Measurements from ENCODE around the gene MAP3K6. TPM values are rescaled to one million over a fixed set of nuclear protein-coding genes. Genes with fewer than 3 reads are reported as not detected.
A peak's percentile ranks its signal among the peaks of the same experiment; 100 is the strongest.

The MAP3K6 gene
- total RNA-seq, 4 donors from 2014 or later: 82.2 to 122 (median 101) TPM

DNA sequence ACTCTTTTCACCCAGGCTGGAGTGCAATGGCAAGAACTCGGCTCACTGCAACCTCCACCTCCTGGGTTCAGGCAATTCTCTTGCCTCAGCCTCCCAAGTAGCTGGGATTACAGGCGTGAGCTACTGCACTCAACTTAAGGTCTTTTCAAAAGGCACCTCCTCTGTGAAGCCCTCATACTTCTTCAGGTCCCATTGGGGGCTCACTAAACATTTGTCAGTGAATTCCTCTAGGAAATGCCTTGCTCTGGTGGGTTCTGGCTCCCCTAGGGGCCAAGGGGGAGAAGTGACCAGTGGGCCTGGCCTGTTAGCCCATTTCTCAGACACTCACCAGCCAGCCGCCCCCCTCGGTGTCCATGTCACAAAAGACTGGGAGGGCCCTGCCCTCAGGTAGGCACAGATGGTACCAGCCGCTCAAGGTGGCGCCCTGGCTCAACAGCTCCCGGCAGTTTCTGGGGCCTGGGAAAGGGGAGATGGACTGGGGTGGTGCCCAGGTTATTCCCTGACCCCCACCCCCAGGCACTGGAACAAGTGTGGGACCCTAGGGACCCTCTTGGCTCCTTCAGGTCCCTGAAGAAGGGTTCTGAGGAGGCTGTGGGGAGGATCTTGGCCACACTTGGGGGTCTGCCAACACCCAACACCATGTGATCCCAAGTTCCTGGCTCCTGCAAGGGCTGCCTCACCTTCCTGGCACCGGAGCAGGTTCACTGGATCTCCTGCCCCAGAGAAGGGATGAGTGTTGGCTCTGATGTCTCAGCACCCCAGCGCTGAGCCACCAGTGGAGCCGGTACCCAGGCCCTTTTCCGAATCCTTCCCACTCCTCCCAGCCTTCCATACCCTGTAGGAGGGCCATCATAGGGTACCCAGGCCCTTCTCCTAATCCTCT is 6.3 kb upstream of the MAP3K6 start:
- no peaks in the 10 kb centered on the region for H3K27me3 ChIP-seq
- no peaks in the 10 kb centered on the region for H3K9me3 ChIP-seq
- DNase-seq (ENCODE audit: low spot score in 2 of 2): no peak
- H3K4me3 ChIP-seq: no peak overlapping the region
- H3K4me1 ChIP-seq: peaks cover 0 to 17% (median 6%) of the 10 kb centered on the region in 4 donors
- 85 to 90% methylated on average over 11 of the region's 11 CpGs for WGBS, 2 donors
- no peak overlapping the region for H3K27ac ChIP-seq
- no peaks in the 10 kb centered on the region for H3K36me3 ChIP-seq
- no peak for TF ChIP-seq EP300 (IDR thresholded peaks at IDR 0.05)
- TF ChIP-seq, protein P1, sequence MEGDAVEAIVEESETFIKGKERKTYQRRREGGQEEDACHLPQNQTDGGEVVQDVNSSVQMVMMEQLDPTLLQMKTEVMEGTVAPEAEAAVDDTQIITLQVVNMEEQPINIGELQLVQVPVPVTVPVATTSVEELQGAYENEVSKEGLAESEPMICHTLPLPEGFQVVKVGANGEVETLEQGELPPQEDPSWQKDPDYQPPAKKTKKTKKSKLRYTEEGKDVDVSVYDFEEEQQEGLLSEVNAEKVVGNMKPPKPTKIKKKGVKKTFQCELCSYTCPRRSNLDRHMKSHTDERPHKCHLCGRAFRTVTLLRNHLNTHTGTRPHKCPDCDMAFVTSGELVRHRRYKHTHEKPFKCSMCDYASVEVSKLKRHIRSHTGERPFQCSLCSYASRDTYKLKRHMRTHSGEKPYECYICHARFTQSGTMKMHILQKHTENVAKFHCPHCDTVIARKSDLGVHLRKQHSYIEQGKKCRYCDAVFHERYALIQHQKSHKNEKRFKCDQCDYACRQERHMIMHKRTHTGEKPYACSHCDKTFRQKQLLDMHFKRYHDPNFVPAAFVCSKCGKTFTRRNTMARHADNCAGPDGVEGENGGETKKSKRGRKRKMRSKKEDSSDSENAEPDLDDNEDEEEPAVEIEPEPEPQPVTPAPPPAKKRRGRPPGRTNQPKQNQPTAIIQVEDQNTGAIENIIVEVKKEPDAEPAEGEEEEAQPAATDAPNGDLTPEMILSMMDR (IDR thresholded peaks at IDR 0.05): no peak
- TF ChIP-seq POLR2A (IDR thresholded peaks at IDR 0.05): no peak

DNA sequence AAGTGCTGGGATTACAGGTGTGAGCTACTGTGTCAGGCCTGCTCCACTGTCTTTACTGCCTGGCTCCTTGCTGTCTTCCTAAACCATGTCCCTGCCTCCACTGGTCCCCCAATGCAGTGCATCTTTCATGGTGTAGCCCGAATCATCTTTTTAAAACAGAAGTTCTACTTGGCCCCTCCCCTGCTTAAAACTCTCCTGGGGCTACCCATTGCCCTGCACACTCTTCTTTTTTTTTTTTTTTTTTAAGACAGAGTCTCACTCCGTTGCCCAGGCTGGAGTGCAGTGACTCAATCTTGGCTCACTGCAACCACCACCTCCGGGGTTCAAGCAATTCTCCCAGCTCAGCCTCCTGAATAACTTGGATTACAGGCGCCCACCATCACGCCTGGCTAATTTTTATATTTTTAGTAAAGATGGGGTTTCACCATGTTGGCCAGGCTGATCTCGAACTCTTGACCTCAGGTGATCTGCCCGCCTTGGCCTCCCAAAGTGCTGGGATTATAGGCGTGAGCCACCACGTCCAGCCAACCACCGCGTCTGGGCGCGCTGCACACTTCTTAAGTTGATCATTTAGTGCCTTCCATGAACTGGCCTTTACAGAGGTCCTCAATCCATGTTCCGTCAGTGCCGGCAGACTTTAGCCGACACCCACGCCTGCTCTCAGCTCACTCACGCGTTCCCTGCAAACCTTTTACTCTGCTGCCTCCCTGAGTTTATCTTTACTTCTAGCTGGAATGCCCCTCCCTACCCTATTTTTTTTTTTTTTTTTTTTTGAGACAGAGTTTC is 5.5 kb upstream of the MAP3K6 start:
- WGBS, 2 donors: 82 to 86% methylated on average over 19 of the region's 19 CpGs
- H3K36me3 ChIP-seq: no peaks in the 10 kb centered on the region
- H3K27ac ChIP-seq: no peak overlapping the region
- DNase-seq (ENCODE audit: low spot score in 2 of 2): no peak
- H3K9me3 ChIP-seq: no peaks in the 10 kb centered on the region
- peaks cover 0 to 25% (median 15%) of the 10 kb centered on the region in 4 donors for H3K4me1 ChIP-seq
- H3K27me3 ChIP-seq: no peaks in the 10 kb centered on the region
- H3K4me3 ChIP-seq: no peak overlapping the region
- TF ChIP-seq EP300 (IDR thresholded peaks at IDR 0.05) (no peak), POLR2A (IDR thresholded peaks at IDR 0.05) (no peak)
- TF ChIP-seq, protein P1 (IDR thresholded peaks at IDR 0.05): no peak

DNA sequence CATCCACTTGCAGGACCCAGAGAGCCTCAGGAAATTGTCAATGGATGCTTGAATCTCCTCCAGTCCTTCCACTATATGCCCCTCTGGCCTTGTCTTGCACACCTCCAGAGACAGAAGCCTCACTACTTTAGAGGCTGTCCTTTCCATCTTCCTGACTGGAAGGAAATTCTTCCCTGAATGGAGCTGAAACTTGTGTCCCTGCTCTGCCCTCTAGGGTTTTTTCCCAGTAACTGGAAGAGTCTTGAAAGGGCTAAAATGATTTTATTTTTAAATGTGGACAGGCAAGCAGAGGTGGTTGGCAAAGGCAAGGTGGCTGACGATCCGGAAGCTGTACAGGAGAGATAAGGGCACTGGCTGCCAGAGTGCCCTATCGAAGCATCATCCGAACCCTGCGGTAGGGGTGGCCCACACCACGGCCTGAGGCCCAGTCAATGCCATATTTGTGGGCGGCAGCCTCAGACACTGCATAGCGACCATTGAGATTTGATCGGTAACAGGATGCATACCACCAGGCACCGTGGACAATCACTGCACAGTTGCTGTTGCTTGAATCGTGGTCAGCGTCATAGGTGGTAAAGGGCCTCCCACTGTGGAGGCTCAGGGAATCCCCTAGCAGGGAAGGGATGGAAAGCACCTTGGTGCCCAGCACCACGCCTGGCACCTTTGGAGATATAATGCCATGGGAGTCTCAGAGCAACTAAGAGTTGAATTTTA is 2.3 kb upstream of the MAP3K6 start:
- Histone ChIP-seq H3K4me3 (no peak overlapping the region), H3K27ac (peak overlapping the region in 3 of 4 donors; percentile 20 to 65 (median 36)), H3K9me3 (no peaks in the 10 kb centered on the region), H3K27me3 (no peaks in the 10 kb centered on the region), H3K4me1 (peaks cover 0 to 43% (median 32%) of the 10 kb centered on the region in 4 donors), H3K36me3 (peaks cover 0 to 8% (median 0%) of the 10 kb centered on the region in 3 donors)
- no peak for DNase-seq (ENCODE audit: low spot score in 2 of 2)
- WGBS, 2 donors: 68 to 81% methylated on average over 12 to 13 of the region's 13 CpGs
- TF ChIP-seq, protein P1 (IDR thresholded peaks at IDR 0.05): peak in 2 of 5 experiments; percentile 9 to 20
- no peak for TF ChIP-seq POLR2A (IDR thresholded peaks at IDR 0.05)

DNA sequence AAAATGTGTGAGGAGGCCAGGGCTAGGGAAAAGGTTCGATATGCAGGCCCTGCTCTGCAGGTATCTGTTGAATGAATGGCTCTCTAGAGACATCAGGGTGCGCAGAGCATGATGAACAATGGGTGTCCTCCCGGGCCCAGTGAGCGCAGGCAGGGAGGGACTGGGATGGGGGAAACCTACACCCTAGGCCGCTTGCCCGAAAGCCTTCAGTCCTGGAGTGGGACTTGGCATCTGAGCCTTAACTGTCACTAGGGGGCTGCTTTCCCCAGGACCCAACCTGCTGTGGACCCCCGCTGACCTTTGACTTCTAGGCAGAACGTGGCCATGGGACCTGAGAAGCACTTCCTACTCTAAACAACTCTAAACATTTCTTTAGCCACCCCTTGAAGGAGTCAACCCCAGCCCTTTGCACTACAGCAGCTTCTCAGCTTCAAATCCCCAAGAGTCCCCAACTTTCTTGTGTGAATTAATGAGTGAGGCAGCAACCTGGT is 444 bp upstream of the MAP3K6 start:
- 21 to 37% methylated on average over 8 of the region's 8 CpGs for WGBS, 2 donors
- Histone ChIP-seq H3K9me3 (no peaks in the 10 kb centered on the region), H3K27me3 (no peaks in the 10 kb centered on the region), H3K27ac (peak overlapping the region; percentile 95 to 100 (median 97)), H3K36me3 (peaks cover 0 to 26% (median 6%) of the 10 kb centered on the region in 3 donors), H3K4me3 (peak overlapping the region; percentile 66 to 82 (median 74)), H3K4me1 (peaks cover 0 to 52% (median 33%) of the 10 kb centered on the region in 4 donors)
- no peak for DNase-seq (ENCODE audit: low spot score in 2 of 2)
- TF ChIP-seq, protein P1 (IDR thresholded peaks at IDR 0.05): peak in 1 of 5 experiments; percentile 1
- no peak for TF ChIP-seq EP300 (IDR thresholded peaks at IDR 0.05)
